Skeletal muscle satellite cell (primary cell): Measurements from ENCODE around the gene NTN1.

Experiments
- H3K27me3 ChIP-seq: 2 replicates; pipeline ENCODE4 v1.7.0; 2013; ENCODE audit warnings: low read length; ENCODE audit not compliant: control insufficient read depth, insufficient read depth
- H3K36me3 ChIP-seq: 2 replicates; pipeline ENCODE4 v1.7.0; 2013; ENCODE audit warnings: mild to moderate bottlenecking, control low read depth, low read length; ENCODE audit not compliant: insufficient read depth
- H3K4me1 ChIP-seq: 2 replicates; pipeline ENCODE4 v1.7.0; 2013; ENCODE audit warnings: low read length; ENCODE audit not compliant: control insufficient read depth, insufficient read depth
- H3K4me2 ChIP-seq: 2 replicates; pipeline ENCODE4 v1.7.0; 2013; ENCODE audit warnings: mild to moderate bottlenecking, low read length
- H3K4me3 ChIP-seq: 2 replicates; pipeline ENCODE4 v1.7.0; 2013; ENCODE audit warnings: low read length
- H3K9ac ChIP-seq: 2 replicates; pipeline ENCODE4 v1.7.0; 2013; ENCODE audit warnings: mild to moderate bottlenecking, low read depth, low read length, moderate library complexity
- H3K9me3 ChIP-seq: replicated peaks from 2 replicates; pipeline ENCODE4 v1.7.0; 2013; ENCODE audit warnings: mild to moderate bottlenecking, control low read depth, low read length

The NTN1 gene

GRCh38 chr17:9219631-9220397 is 198.5 kb downstream of the NTN1 start:
- H3K9me3 ChIP-seq, result peaks cover 3% of the 10 kb centered on the region
- H3K4me1 ChIP-seq, result peaks cover 6% of the 10 kb centered on the region
- no peak overlapping the region for H3K9ac ChIP-seq
- H3K27me3 ChIP-seq, result no peaks in the 10 kb centered on the region
- H3K4me3 ChIP-seq, result no peak overlapping the region
- no peak overlapping the region for H3K4me2 ChIP-seq
- no peaks in the 10 kb centered on the region for H3K36me3 ChIP-seq

- no peak overlapping the region for H3K9ac ChIP-seq
- peaks cover 6% of the 10 kb centered on the region for H3K4me1 ChIP-seq
- no peaks in the 10 kb centered on the region for H3K36me3 ChIP-seq
- H3K9me3 ChIP-seq, result no peaks in the 10 kb centered on the region
- H3K4me3 ChIP-seq, result no peak overlapping the region
- H3K27me3 ChIP-seq, result no peaks in the 10 kb centered on the region
- H3K4me2 ChIP-seq, result no peak overlapping the region
These were observed 199.3 kb downstream of the NTN1 start for GRCh38 chr17:9220398-9221146.

- Histone ChIP-seq H3K4me2 (no peak overlapping the region), H3K4me1 (peaks cover 6% of the 10 kb centered on the region), H3K9me3 (no peaks in the 10 kb centered on the region), H3K9ac (no peak overlapping the region), H3K27me3 (no peaks in the 10 kb centered on the region), H3K4me3 (no peak overlapping the region), H3K36me3 (no peaks in the 10 kb centered on the region)
These were observed 200.0 kb downstream of the NTN1 start for GRCh38 chr17:9221147-9221921.

GRCh38 chr17:9221922-9222180 is 200.5 kb downstream of the NTN1 start:
- H3K9ac ChIP-seq, result no peak overlapping the region
- no peaks in the 10 kb centered on the region for H3K36me3 ChIP-seq

GRCh38 chr17:9223531-9223930 is 202.2 kb downstream of the NTN1 start:
- Histone ChIP-seq H3K9ac (no peak overlapping the region), H3K4me1 (no peaks in the 10 kb centered on the region), H3K9me3 (no peaks in the 10 kb centered on the region), H3K36me3 (no peaks in the 10 kb centered on the region), H3K4me3 (no peak overlapping the region), H3K4me2 (no peak overlapping the region), H3K27me3 (no peaks in the 10 kb centered on the region)

More at GRCh38 chr17:9221922-9222180, 200.5 kb downstream of the NTN1 start:
- Histone ChIP-seq H3K4me1 (peaks cover 6% of the 10 kb centered on the region), H3K4me3 (no peak overlapping the region), H3K9me3 (no peaks in the 10 kb centered on the region), H3K27me3 (no peaks in the 10 kb centered on the region), H3K4me2 (no peak overlapping the region)

- Histone ChIP-seq H3K4me1 (no peaks in the 10 kb centered on the region), H3K27me3 (no peaks in the 10 kb centered on the region)
These were observed 203.2 kb downstream of the NTN1 start for GRCh38 chr17:9224485-9224884.

GRCh38 chr17:9225305-9226101 is 204.2 kb downstream of the NTN1 start:
- H3K4me3 ChIP-seq, result no peak overlapping the region
- no peaks in the 10 kb centered on the region for H3K9me3 ChIP-seq
- no peaks in the 10 kb centered on the region for H3K36me3 ChIP-seq
- no peaks in the 10 kb centered on the region for H3K4me1 ChIP-seq
- no peak overlapping the region for H3K4me2 ChIP-seq
- H3K27me3 ChIP-seq, result no peaks in the 10 kb centered on the region
- H3K9ac ChIP-seq, result no peak overlapping the region

More at GRCh38 chr17:9224485-9224884, 203.2 kb downstream of the NTN1 start:
- Histone ChIP-seq H3K4me2 (no peak overlapping the region), H3K36me3 (no peaks in the 10 kb centered on the region), H3K9me3 (no peaks in the 10 kb centered on the region), H3K9ac (no peak overlapping the region), H3K4me3 (no peak overlapping the region)

- H3K4me2 ChIP-seq, result no peak overlapping the region
- H3K9ac ChIP-seq, result no peak overlapping the region
- H3K27me3 ChIP-seq, result no peaks in the 10 kb centered on the region
- no peaks in the 10 kb centered on the region for H3K4me1 ChIP-seq
- H3K36me3 ChIP-seq, result no peaks in the 10 kb centered on the region
- H3K9me3 ChIP-seq, result no peaks in the 10 kb centered on the region
- no peak overlapping the region for H3K4me3 ChIP-seq
These were observed 205.0 kb downstream of the NTN1 start for GRCh38 chr17:9226130-9226793.

- no peak overlapping the region for H3K4me2 ChIP-seq
- H3K4me3 ChIP-seq, result no peak overlapping the region
- no peak overlapping the region for H3K9ac ChIP-seq
- H3K9me3 ChIP-seq, result no peaks in the 10 kb centered on the region
- no peaks in the 10 kb centered on the region for H3K4me1 ChIP-seq
- H3K27me3 ChIP-seq, result no peaks in the 10 kb centered on the region
- H3K36me3 ChIP-seq, result no peaks in the 10 kb centered on the region
These were observed 205.5 kb downstream of the NTN1 start for GRCh38 chr17:9226794-9227135.

GRCh38 chr17:9227819-9228407 is 206.6 kb downstream of the NTN1 start:
- H3K9me3 ChIP-seq, result no peaks in the 10 kb centered on the region
- peaks cover 2% of the 10 kb centered on the region for H3K27me3 ChIP-seq
- no peak overlapping the region for H3K4me2 ChIP-seq
- no peak overlapping the region for H3K4me3 ChIP-seq
- no peak overlapping the region for H3K9ac ChIP-seq
- no peaks in the 10 kb centered on the region for H3K36me3 ChIP-seq
- no peaks in the 10 kb centered on the region for H3K4me1 ChIP-seq
